Brain microvascular endothelial cell (primary cell): ENCODE measurements around the gene TEN1.

Experiments
- DNase-seq: peaks from one replicate; pipeline ENCODE4 v3.0.0-alpha.2; 2020
- H3K27ac ChIP-seq: fragments of 250-450 bp; sonication (Bioruptor Pico); 2 replicates; pipeline ENCODE4 v1.5.1; 2020; ENCODE audit warnings: mild to moderate bottlenecking, moderate library complexity
- H3K27me3 ChIP-seq: fragments of 250-450 bp; sonication (Bioruptor Pico); replicated peaks from 2 replicates; pipeline ENCODE4 v1.5.1; 2020; ENCODE audit warnings: mild to moderate bottlenecking
- H3K36me3 ChIP-seq: fragments of 250-450 bp; sonication (Bioruptor Pico); replicated peaks from 2 replicates; pipeline ENCODE4 v1.5.1; 2020; ENCODE audit warnings: mild to moderate bottlenecking
- H3K4me3 ChIP-seq: 2 replicates; pipeline ENCODE4 v1.5.1; 2011; ENCODE audit warnings: low read depth, mild to moderate bottlenecking, control low read depth, low read length, moderate library complexity
- CTCF ChIP-seq: IDR thresholded peaks from 2 replicates; pipeline ENCODE4 v1.5.1; 2011; ENCODE audit warnings: low read depth, mild to moderate bottlenecking, moderate library complexity, low read length, control low read depth, inconsistent platforms; ENCODE audit errors: missing control alignments
- in situ Hi-C: cut with HindIII; loops from 2 replicates; pipeline ENCODE4 v1.10.0; 2017; ENCODE audit warnings: low sequenced_read_pairs, low pct_ligation_motif_present

Gene TEN1

GRCh38 chr17:76007850-76008165 lies 28.8 kb downstream of the TEN1 start:
- TF ChIP-seq CTCF = no peak
- no peak for DNase-seq
- Histone ChIP-seq H3K27ac (no peak overlapping the region), H3K4me3 (no peak overlapping the region), H3K27me3 (no peaks in the 10 kb centered on the region), H3K36me3 (no peaks in the 10 kb centered on the region)
- in situ Hi-C loops = no loop called here

- Histone ChIP-seq H3K4me3 (no peak overlapping the region), H3K27ac (no peak overlapping the region), H3K27me3 (no peaks in the 10 kb centered on the region), H3K36me3 (no peaks in the 10 kb centered on the region)
- DNase-seq = no peak
- TF ChIP-seq CTCF = no peak
- in situ Hi-C loops = no loop called here
These were observed 29.2 kb downstream of the TEN1 start for GRCh38 chr17:76008208-76008607.

GRCh38 chr17:76008630-76009425 lies 29.8 kb downstream of the TEN1 start:
- in situ Hi-C loops = no loop called here
- DNase-seq = no peak
- no peak for TF ChIP-seq CTCF
- H3K4me3 ChIP-seq = no peak overlapping the region
- no peak overlapping the region for H3K27ac ChIP-seq
- H3K27me3 ChIP-seq = no peaks in the 10 kb centered on the region
- H3K36me3 ChIP-seq = no peaks in the 10 kb centered on the region

GRCh38 chr17:76009447-76009846 lies 30.4 kb downstream of the TEN1 start:
- no peak overlapping the region for H3K27ac ChIP-seq
- H3K36me3 ChIP-seq = no peaks in the 10 kb centered on the region
- TF ChIP-seq CTCF = no peak
- no peak overlapping the region for H3K4me3 ChIP-seq
- no peaks in the 10 kb centered on the region for H3K27me3 ChIP-seq
- in situ Hi-C loops = no loop called here
- no peak for DNase-seq

- H3K27ac ChIP-seq = no peak overlapping the region
- no peak for TF ChIP-seq CTCF
- no peak for DNase-seq
- in situ Hi-C loops = no loop called here
- no peak overlapping the region for H3K4me3 ChIP-seq
- no peaks in the 10 kb centered on the region for H3K36me3 ChIP-seq
- H3K27me3 ChIP-seq = no peaks in the 10 kb centered on the region
These were observed 31.1 kb downstream of the TEN1 start for GRCh38 chr17:76009969-76010661.
